CD4-positive, alpha-beta T cell (primary cell): ENCODE results near the gene PILRA. TPM values are rescaled to one million over a fixed set of nuclear protein-coding genes. Genes with fewer than 3 reads are reported as not detected.

Experiments used
- ATAC-seq: fragments of 200-7000 bp; cut with Tn5 transposase; one replicate; pipeline ENCODE4 v1.10.0; 2022; ENCODE audit warnings: mild to moderate bottlenecking; ENCODE audit not compliant: poor library complexity
- CTCF ChIA-PET: fragments of 350-600 bp; sonication (Branson Sonifier 250); formaldehyde crosslinking; loops from one replicate; lab custom pipeline; 2021; ENCODE audit warnings: antibody characterized with exemption, inconsistent platforms; lab: Charles Lee
- POLR2A ChIA-PET: fragments of 350-600 bp; sonication (Branson Sonifier 250); formaldehyde crosslinking; loops from one replicate; lab custom pipeline; 2021; ENCODE audit warnings: antibody characterized with exemption, inconsistent platforms; lab: Charles Lee
- DNase-seq, 14 experiments: peaks; one replicate each; pipeline ENCODE4 v3.0.0-alpha.2; 2013 to 2020; ENCODE audit warnings: mixed read lengths in 2 of 14
- H3K27ac ChIP-seq, 2 donors: one replicate each; pipeline versions ENCODE4 v1.5.1 to v1.7.0; 2013; ENCODE audit warnings: low read length in 2 of 2, low read depth in 1 of 2, mild to moderate bottlenecking in 1 of 2
- H3K27me3 ChIP-seq, 2 experiments: 1 replicate in 1 of 2; 2 replicates in 1 of 2; pipeline versions ENCODE4 v1.6.1 to v1.7.0; 2013; ENCODE audit warnings: low read length in 2 of 2, control low read depth in 1 of 2, mild to moderate bottlenecking in 1 of 2, moderate library complexity in 1 of 2; ENCODE audit not compliant: insufficient read depth in 2 of 2, control insufficient read depth in 1 of 2
- H3K36me3 ChIP-seq: one replicate; pipeline ENCODE4 v1.6.1; 2013; ENCODE audit warnings: low read length, control low read depth; ENCODE audit not compliant: insufficient read depth
- H3K4me1 ChIP-seq: one replicate; pipeline ENCODE4 v1.6.1; 2013; ENCODE audit warnings: low read length, control low read depth; ENCODE audit not compliant: insufficient read depth
- H3K4me3 ChIP-seq: one replicate; pipeline ENCODE4 v1.5.1; 2013; ENCODE audit warnings: mild to moderate bottlenecking, low read length, moderate library complexity
- H3K9me3 ChIP-seq, 2 experiments: 1 replicate in 1 of 2; 2 replicates in 1 of 2; pipeline versions ENCODE4 v1.6.1 to v1.7.0; 2013; ENCODE audit warnings: low read length in 2 of 2, mild to moderate bottlenecking in 2 of 2, control low read depth in 1 of 2, moderate library complexity in 1 of 2; ENCODE audit not compliant: control insufficient read depth in 1 of 2, insufficient read depth in 1 of 2
- H3K27ac Mint-ChIP-seq: one replicate; pipeline ENCODE4 v1.8.0; 2020; ENCODE audit warnings: mixed read lengths
- H3K27me3 Mint-ChIP-seq: one replicate; pipeline ENCODE4 v1.8.0; 2021; ENCODE audit warnings: mixed read lengths
- H3K36me3 Mint-ChIP-seq: one replicate; pipeline ENCODE4 v1.8.0; 2021; ENCODE audit warnings: low read depth, mixed read lengths
- H3K4me1 Mint-ChIP-seq: one replicate; pipeline ENCODE4 v1.8.0; 2021; ENCODE audit warnings: low read depth, mixed read lengths
- H3K4me3 Mint-ChIP-seq: one replicate; pipeline ENCODE4 v1.8.0; 2020; ENCODE audit warnings: mild to moderate bottlenecking, mixed read lengths
- H3K9me3 Mint-ChIP-seq: one replicate; pipeline ENCODE4 v1.8.0; 2020; ENCODE audit warnings: mixed read lengths
- intact Hi-C, 2 experiments: fragments of 100-400 bp; cut with DNase I in 1 of 2; cut with micrococcal nuclease in 1 of 2; formaldehyde crosslinking; loops; one replicate each; pipeline versions ENCODE4 v1.15.1 to v1.9.0; 2023 to 2025; cut with DNase I, micrococcal nuclease
- total RNA-seq, 174 experiments: library from RNA in 2 of 174; stranded (reverse) in 2 of 174; gene quantifications; one replicate each; pipeline ENCODE4 v1.2.3 and lab custom pipeline; 2021 to 2026
- TF ChIP-seq, protein P1 (sequence below): fragments of 200-600 bp; IDR thresholded peaks from one replicate; pipeline ENCODE4 v1.8.0; 2022; ENCODE audit warnings: antibody characterized with exemption, mild to moderate bottlenecking

The PILRA gene
- total RNA-seq, 2 experiments from 2014 or later: 4.6 to 5.3 TPM

DNA sequence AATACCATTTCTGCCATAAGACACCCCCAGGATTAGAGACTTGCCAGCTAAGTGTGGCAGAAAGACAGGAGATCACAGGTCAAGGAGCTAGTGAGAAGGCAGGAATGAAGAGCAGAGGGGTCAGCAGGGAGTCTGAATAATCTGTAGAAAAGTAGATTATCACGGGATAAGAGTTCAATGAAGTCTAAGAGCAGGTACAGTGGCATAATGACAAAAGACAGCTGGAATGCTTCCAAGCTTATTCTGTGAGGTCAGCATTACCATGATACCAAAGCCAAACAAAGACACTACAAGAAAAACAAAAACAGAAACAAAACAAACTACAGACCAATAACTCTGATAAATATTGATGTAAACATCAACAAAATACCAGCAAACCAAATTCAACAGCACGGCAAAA, 20.8 kb downstream of the PILRA start:
- intact Hi-C loops: no loop called here
- no peaks in the 10 kb centered on the region for H3K9me3 ChIP-seq
- no peaks in the 10 kb centered on the region for H3K36me3 Mint-ChIP-seq
- H3K4me1 Mint-ChIP-seq: peaks cover 11% of the 10 kb centered on the region
- ATAC-seq (no peak), DNase-seq (no peak)
- no peak overlapping the region for H3K27ac Mint-ChIP-seq
- no peak overlapping the region for H3K4me3 Mint-ChIP-seq
- H3K4me1 ChIP-seq: peaks cover 19% of the 10 kb centered on the region
- peaks cover 6% of the 10 kb centered on the region for H3K27me3 Mint-ChIP-seq
- POLR2A ChIA-PET: no interaction called here
- H3K36me3 ChIP-seq: no peaks in the 10 kb centered on the region
- peaks cover 0 to 2% of the 10 kb centered on the region in 2 experiments for H3K27me3 ChIP-seq
- TF ChIP-seq, protein P1, sequence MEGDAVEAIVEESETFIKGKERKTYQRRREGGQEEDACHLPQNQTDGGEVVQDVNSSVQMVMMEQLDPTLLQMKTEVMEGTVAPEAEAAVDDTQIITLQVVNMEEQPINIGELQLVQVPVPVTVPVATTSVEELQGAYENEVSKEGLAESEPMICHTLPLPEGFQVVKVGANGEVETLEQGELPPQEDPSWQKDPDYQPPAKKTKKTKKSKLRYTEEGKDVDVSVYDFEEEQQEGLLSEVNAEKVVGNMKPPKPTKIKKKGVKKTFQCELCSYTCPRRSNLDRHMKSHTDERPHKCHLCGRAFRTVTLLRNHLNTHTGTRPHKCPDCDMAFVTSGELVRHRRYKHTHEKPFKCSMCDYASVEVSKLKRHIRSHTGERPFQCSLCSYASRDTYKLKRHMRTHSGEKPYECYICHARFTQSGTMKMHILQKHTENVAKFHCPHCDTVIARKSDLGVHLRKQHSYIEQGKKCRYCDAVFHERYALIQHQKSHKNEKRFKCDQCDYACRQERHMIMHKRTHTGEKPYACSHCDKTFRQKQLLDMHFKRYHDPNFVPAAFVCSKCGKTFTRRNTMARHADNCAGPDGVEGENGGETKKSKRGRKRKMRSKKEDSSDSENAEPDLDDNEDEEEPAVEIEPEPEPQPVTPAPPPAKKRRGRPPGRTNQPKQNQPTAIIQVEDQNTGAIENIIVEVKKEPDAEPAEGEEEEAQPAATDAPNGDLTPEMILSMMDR: no peak
- H3K9me3 Mint-ChIP-seq: no peaks in the 10 kb centered on the region
- CTCF ChIA-PET: no interaction called here
- no peak overlapping the region for H3K4me3 ChIP-seq
- H3K27ac ChIP-seq: no peak overlapping the region

DNA sequence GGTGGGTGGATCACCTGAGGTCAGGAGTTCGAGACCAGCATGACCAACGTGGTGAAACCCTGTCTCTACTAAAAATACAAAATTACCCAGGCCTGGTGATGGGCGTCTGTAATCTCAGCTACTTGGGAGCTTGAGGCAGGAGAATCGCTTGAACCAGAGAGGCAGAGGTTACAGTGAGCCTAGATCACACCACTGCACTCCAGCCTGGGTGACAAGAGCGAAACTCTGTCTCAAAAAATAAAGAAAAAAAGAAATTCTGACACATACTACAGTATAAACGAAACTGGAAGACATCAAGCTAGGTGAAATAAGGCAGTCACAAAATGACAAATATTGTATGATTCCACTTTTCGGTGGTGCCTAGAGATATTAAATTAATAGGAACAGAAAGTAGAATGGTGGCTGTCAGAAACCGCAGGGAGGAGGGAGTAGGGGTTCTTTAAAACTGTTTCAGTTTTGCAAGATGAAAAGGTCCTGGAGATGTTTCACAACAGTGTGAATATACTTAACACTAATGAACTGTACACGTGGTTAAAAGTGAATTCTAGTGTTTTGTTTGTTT, 23.2 kb downstream of the PILRA start:
- TF ChIP-seq, protein P1: no peak
- Histone ChIP-seq H3K9me3 (no peaks in the 10 kb centered on the region), H3K36me3 (no peaks in the 10 kb centered on the region), H3K4me1 (peaks cover 19% of the 10 kb centered on the region), H3K27me3 (no peaks in the 10 kb centered on the region), H3K27ac (no peak overlapping the region), H3K4me3 (peak overlapping the region; percentile 19)
- H3K4me1 Mint-ChIP-seq: peaks cover 11% of the 10 kb centered on the region
- ChIA-PET CTCF (no interaction called here), POLR2A (interaction anchor here (0.7 to 1.4 kb wide), 2 partner anchors 29 to 51 kb away, joined by 3 read pairs; no protein-coding TSS in a partner anchor)
- H3K4me3 Mint-ChIP-seq: peak overlapping the region; percentile 79
- H3K36me3 Mint-ChIP-seq: no peaks in the 10 kb centered on the region
- H3K9me3 Mint-ChIP-seq: no peaks in the 10 kb centered on the region
- intact Hi-C loops: no loop called here
- ATAC-seq: peak; percentile 93
- peak overlapping the region; percentile 75 for H3K27ac Mint-ChIP-seq
- no peaks in the 10 kb centered on the region for H3K27me3 Mint-ChIP-seq
- DNase-seq: peak in 4 of 14 experiments; percentile 23 to 84 (median 70)

DNA sequence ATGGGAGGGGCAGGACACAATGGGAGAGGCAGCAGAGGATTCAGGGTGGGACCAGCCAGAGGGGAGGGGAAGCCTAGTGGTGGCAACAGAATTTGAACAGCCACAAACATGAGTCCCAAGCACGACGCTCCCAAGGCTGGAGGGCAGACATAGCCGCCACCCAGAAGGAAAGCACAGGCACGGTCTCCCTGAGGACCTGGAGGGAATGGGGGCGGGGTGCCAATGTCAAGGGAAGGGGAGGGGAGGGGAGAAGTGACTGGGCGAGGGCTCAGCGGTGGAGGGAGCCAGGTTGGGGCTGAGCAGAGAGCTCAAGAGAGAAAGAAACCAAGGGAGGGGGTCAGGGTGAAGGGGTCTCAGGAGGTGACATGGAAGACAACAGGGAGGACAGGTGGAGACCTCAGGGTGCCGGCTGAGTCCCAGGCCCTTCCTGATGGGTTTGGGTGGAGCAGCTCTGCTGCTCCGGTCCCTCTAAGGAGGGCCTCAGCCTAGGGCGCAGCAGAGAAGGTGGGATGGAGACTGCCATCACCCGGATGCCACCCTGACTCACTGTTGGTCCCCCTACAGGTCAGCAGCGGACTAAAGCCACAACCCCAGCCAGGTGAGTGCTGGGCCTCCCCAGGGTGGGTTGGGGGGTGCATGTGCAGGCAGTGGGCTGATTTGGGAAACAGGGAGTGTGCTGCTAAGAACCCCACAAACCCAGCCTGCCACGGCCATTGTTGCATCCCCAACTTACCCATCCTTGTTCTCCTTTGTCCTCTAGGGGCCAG, 24.2 kb downstream of the PILRA start:
- Histone ChIP-seq H3K4me3 (no peak overlapping the region), H3K27me3 (no peaks in the 10 kb centered on the region), H3K27ac (no peak overlapping the region), H3K36me3 (no peaks in the 10 kb centered on the region), H3K9me3 (no peaks in the 10 kb centered on the region), H3K4me1 (peaks cover 19% of the 10 kb centered on the region)
- ATAC-seq (no peak), DNase-seq (no peak)
- H3K36me3 Mint-ChIP-seq: no peaks in the 10 kb centered on the region
- ChIA-PET POLR2A (interaction anchor here (0.7 to 1.4 kb wide), 2 partner anchors 28 to 52 kb away, joined by 3 read pairs; no protein-coding TSS in a partner anchor), CTCF (no interaction called here)
- TF ChIP-seq, protein P1: no peak
- H3K27ac Mint-ChIP-seq: no peak overlapping the region
- H3K4me1 Mint-ChIP-seq: peaks cover 11% of the 10 kb centered on the region
- peak overlapping the region; percentile 79 for H3K4me3 Mint-ChIP-seq
- no peaks in the 10 kb centered on the region for H3K27me3 Mint-ChIP-seq
- intact Hi-C loops: no loop called here
- H3K9me3 Mint-ChIP-seq: no peaks in the 10 kb centered on the region
